ENCODE results near the gene KIAA1586.
"Not testable (repeated sequence)": the region's sequence is repeated elsewhere in the genome, so short reads cannot be mapped to it uniquely, and the experiment has no call there.

Gene KIAA1586

DNA sequence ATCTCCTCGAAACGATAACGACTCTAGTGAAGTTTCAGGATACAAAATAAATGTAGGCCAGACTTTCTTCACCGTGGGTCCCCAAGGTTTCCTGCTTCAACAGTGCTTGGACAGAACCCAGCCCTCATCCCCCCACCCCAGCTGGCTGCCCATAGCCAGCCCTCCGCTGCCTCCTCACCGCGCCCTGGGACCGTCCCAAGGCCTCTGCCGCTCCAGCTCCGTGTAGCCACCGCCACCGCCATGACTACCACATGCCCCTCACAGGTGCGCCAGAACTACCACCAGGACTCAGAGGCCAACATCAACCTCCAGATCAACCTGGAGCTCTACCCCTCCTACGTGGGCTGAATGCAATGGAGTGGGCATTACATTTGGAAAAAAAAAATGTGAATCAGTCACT lies 42.2 kb upstream of the KIAA1586 start:
- H3K36me3 ChIP-seq (ENCODE audit: control insufficient read depth, low read length) = no peaks in the 10 kb centered on the region
- H3K4me2 ChIP-seq (ENCODE audit: low read length) = no peak overlapping the region
- peaks cover 3% of the 10 kb centered on the region; the same call in 1 of the 2 replicates for H3K27me3 ChIP-seq (ENCODE audit: control insufficient read depth, low read length)
- no peaks in the 10 kb centered on the region for H3K4me1 ChIP-seq (ENCODE audit: control insufficient read depth, low read length)
- H4K20me1 ChIP-seq (ENCODE audit: control insufficient read depth, insufficient read depth, low read depth, low read length) = no peaks in the 10 kb centered on the region
- H3K9me3 ChIP-seq (ENCODE audit: control insufficient read depth, insufficient read depth, low read length) = peaks cover under 1% of the 10 kb centered on the region; the same call in 1 of the 2 replicates
- no peak for TF ChIP-seq EZH2phosphoT487 (IDR thresholded peaks at IDR 0.05; ENCODE audit: borderline replicate concordance, low read length)
- no peak overlapping the region for H3K4me3 ChIP-seq (ENCODE audit: low read length)
- no peak overlapping the region for H3K27ac ChIP-seq (ENCODE audit: low read depth, low read length)
- H3F3A ChIP-seq (ENCODE audit: control insufficient read depth, insufficient read depth) = no peaks in the 10 kb centered on the region
- no peaks in the 10 kb centered on the region for H3K9me2 ChIP-seq (replicated peaks; ENCODE audit: control insufficient read depth, low read length)
- no peaks in the 10 kb centered on the region for H3K79me2 ChIP-seq (ENCODE audit: control insufficient read depth, low read length)

DNA sequence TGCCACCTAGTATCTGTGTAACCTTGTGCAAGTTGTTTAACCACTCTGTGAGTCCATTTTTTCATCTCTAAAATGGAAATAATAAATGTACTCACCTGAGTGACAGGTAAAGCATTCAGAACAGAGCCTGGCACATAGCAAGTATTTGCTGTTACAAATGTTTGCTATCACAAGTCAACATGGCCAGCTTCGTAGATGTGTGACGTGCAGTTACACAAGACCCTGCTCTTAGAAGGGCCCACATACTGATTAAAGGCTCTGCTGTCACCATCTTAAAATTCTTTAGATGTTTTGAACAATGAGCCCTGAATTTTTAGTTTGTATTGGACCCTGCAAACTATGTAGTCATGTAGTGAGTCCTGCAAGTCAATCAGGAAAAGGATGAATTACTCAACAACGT lies 40.4 kb upstream of the KIAA1586 start:
- Histone ChIP-seq H3K4me2 (ENCODE audit: low read length) (no peak overlapping the region), H3K27me3 (ENCODE audit: control insufficient read depth, low read length) (peaks cover 10% of the 10 kb centered on the region), H3K4me3 (ENCODE audit: low read length) (no peak overlapping the region), H3K36me3 (ENCODE audit: control insufficient read depth, low read length) (no peaks in the 10 kb centered on the region), H3K9me2 (replicated peaks; ENCODE audit: control insufficient read depth, low read length) (no peaks in the 10 kb centered on the region), H4K20me1 (ENCODE audit: control insufficient read depth, insufficient read depth, low read depth, low read length) (no peaks in the 10 kb centered on the region), H3F3A (ENCODE audit: control insufficient read depth, insufficient read depth) (no peaks in the 10 kb centered on the region), H3K27ac (ENCODE audit: low read depth, low read length) (no peak overlapping the region), H3K79me2 (ENCODE audit: control insufficient read depth, low read length) (no peaks in the 10 kb centered on the region), H3K4me1 (ENCODE audit: control insufficient read depth, low read length) (no peaks in the 10 kb centered on the region), H3K9me3 (ENCODE audit: control insufficient read depth, insufficient read depth, low read length) (no peaks in the 10 kb centered on the region)
- TF ChIP-seq, protein P1, sequence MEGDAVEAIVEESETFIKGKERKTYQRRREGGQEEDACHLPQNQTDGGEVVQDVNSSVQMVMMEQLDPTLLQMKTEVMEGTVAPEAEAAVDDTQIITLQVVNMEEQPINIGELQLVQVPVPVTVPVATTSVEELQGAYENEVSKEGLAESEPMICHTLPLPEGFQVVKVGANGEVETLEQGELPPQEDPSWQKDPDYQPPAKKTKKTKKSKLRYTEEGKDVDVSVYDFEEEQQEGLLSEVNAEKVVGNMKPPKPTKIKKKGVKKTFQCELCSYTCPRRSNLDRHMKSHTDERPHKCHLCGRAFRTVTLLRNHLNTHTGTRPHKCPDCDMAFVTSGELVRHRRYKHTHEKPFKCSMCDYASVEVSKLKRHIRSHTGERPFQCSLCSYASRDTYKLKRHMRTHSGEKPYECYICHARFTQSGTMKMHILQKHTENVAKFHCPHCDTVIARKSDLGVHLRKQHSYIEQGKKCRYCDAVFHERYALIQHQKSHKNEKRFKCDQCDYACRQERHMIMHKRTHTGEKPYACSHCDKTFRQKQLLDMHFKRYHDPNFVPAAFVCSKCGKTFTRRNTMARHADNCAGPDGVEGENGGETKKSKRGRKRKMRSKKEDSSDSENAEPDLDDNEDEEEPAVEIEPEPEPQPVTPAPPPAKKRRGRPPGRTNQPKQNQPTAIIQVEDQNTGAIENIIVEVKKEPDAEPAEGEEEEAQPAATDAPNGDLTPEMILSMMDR (IDR thresholded peaks at IDR 0.05; ENCODE audit: low read depth, low read length, poor library complexity, severe bottlenecking) = no peak

DNA sequence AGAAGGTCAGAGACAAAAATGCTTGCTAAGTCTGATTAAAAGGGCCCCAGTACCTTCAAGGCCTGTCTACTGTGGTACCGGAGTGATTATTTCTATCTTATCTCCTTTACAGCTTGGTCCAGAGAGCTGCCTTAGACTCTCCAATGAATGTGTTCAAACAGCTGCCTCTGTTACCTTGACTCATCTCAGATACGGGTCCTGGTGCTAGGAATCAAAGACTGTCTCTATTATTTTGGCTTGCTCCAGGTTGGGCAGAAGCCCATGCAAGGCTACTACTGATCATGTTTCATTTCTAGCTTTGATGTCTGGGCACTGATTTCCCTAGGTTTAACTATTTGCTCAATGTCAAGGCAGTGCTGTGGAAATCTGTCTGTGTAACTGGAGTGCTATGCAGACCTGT lies 38.4 kb upstream of the KIAA1586 start:
- not testable (repeated sequence) for H3K36me3 ChIP-seq (ENCODE audit: control insufficient read depth, low read length); H3K9me3 ChIP-seq (ENCODE audit: control insufficient read depth, insufficient read depth, low read length); H3K27me3 ChIP-seq (ENCODE audit: control insufficient read depth, low read length); H3K27ac ChIP-seq (ENCODE audit: low read depth, low read length); H3K4me2 ChIP-seq (ENCODE audit: low read length); H4K20me1 ChIP-seq (ENCODE audit: control insufficient read depth, insufficient read depth, low read depth, low read length); H3K4me1 ChIP-seq (ENCODE audit: control insufficient read depth, low read length); H3K79me2 ChIP-seq (ENCODE audit: control insufficient read depth, low read length); H3F3A ChIP-seq (ENCODE audit: control insufficient read depth, insufficient read depth); H3K9me2 ChIP-seq (replicated peaks; ENCODE audit: control insufficient read depth, low read length); H3K4me3 ChIP-seq (ENCODE audit: low read length)

DNA sequence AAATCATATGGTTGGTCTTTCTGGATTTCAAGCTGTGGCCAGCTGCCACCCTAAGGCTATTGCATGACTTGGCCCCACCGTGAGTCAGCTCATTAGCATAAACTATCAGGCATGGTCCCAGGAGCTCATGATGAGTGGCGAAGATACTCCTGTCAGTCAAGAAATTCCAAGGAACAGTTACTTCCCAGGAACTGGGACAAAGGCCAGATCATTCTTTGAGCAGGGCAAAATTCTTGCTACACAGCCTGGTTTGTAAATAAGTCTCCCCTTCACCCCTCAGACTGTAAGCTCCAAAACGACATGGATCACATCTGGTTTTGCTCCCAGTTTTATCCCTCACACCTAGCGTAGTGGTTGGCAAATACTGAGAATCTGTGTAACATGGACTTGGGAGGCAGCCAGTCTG lies 33.0 kb upstream of the KIAA1586 start:
- Histone ChIP-seq H3K36me3 (ENCODE audit: control insufficient read depth, low read length) (no peaks in the 10 kb centered on the region), H3K4me2 (ENCODE audit: low read length) (no peak overlapping the region), H3K9me2 (replicated peaks; ENCODE audit: control insufficient read depth, low read length) (no peaks in the 10 kb centered on the region), H3K4me3 (ENCODE audit: low read length) (no peak overlapping the region), H3F3A (ENCODE audit: control insufficient read depth, insufficient read depth) (no peaks in the 10 kb centered on the region), H3K27ac (ENCODE audit: low read depth, low read length) (no peak overlapping the region), H4K20me1 (ENCODE audit: control insufficient read depth, insufficient read depth, low read depth, low read length) (no peaks in the 10 kb centered on the region), H3K4me1 (ENCODE audit: control insufficient read depth, low read length) (no peaks in the 10 kb centered on the region), H3K27me3 (ENCODE audit: control insufficient read depth, low read length) (peaks cover 18% of the 10 kb centered on the region), H3K9me3 (ENCODE audit: control insufficient read depth, insufficient read depth, low read length) (no peaks in the 10 kb centered on the region), H3K79me2 (ENCODE audit: control insufficient read depth, low read length) (no peaks in the 10 kb centered on the region)
- no peak for TF ChIP-seq EZH2phosphoT487 (IDR thresholded peaks at IDR 0.05; ENCODE audit: borderline replicate concordance, low read length)

DNA sequence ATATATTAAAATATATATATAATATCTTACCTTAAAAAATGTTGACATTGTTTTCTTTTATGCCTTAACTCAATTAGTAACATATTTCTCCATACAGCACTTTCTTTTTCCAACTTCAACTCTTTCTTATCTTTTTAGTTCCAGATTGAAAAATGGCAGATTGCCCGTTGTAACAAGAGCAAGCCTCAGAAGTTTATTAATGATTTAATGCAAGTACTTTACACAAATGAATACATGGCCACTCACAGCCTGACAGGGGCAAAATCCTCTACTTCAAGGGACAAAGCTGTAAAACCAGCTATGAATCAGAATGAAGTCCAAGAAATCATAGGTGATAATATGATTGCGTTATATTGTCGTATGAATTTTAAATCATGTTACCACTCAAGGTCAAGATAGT lies 29.4 kb upstream of the KIAA1586 start:
- H3F3A ChIP-seq (ENCODE audit: control insufficient read depth, insufficient read depth) = no peaks in the 10 kb centered on the region
- no peaks in the 10 kb centered on the region for H4K20me1 ChIP-seq (ENCODE audit: control insufficient read depth, insufficient read depth, low read depth, low read length)
- TF ChIP-seq, protein P1 (IDR thresholded peaks at IDR 0.05; ENCODE audit: low read depth, low read length, poor library complexity, severe bottlenecking) = no peak
- TF ChIP-seq EZH2phosphoT487 (IDR thresholded peaks at IDR 0.05; ENCODE audit: borderline replicate concordance, low read length) = no peak
- no peaks in the 10 kb centered on the region for H3K36me3 ChIP-seq (ENCODE audit: control insufficient read depth, low read length)
- peaks cover 14% of the 10 kb centered on the region for H3K27me3 ChIP-seq (ENCODE audit: control insufficient read depth, low read length)
- no peak overlapping the region for H3K4me2 ChIP-seq (ENCODE audit: low read length)
- no peaks in the 10 kb centered on the region for H3K9me2 ChIP-seq (replicated peaks; ENCODE audit: control insufficient read depth, low read length)
- H3K9me3 ChIP-seq (ENCODE audit: control insufficient read depth, insufficient read depth, low read length) = no peaks in the 10 kb centered on the region
- H3K79me2 ChIP-seq (ENCODE audit: control insufficient read depth, low read length) = no peaks in the 10 kb centered on the region
- no peak overlapping the region for H3K4me3 ChIP-seq (ENCODE audit: low read length)
- no peak overlapping the region for H3K27ac ChIP-seq (ENCODE audit: low read depth, low read length)
- H3K4me1 ChIP-seq (ENCODE audit: control insufficient read depth, low read length) = no peaks in the 10 kb centered on the region
